ENCODE data around the gene RPL18. TPM values are rescaled to one million over a fixed set of nuclear protein-coding genes. Genes with fewer than 3 reads are reported as not detected.
A peak's percentile ranks its signal among the peaks of the same experiment; 100 is the strongest.

Gene RPL18
- total RNA-seq, 2 experiments from 2014 or later = 1,413 to 1,465 TPM

DNA sequence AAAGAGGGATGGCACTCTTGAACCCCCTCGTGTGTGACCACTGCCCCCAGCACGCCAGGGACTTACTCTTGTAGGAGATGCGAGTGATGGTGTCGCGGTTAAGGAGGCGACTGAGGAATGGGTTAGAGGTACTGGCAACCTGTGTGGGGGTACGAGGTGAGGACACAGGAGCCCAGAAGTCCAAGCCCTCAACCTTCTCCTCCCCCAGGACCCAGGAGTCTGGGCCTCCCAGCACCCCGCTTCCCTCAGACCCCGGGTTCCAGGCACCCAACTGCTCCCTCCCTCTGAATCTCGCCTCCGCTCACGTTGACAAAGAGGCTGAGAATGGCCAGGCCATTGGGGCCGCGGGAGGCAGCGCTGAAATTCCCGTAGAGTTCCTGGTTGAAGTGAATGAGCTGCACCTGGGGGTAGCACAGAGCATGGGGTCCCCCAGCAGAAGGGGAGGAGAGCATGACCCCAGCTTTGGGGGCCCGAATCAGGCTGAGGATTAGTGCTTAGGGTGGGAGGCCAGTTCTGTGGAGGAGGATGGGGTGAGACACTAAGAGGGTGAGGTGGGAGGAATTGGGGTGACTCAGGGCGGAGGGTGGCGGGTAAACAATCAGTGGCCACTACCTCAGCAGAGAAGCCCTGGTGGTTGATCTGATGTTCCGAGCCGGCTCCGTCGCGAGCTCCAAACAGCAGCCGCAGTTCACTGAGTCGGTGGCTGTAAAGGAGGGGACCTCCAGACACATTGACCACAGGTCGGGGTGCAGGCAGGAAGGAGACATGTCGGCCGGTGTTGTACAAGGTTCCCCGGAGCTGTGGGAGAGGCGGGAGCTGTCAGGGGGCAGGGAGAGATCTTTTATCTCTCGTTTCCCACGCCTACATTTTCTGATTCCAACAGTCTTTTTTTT is 20.8 kb upstream of the RPL18 start:
- Mint-ChIP-seq H3K9me3 (ENCODE audit: low read depth) (no peaks in the 10 kb centered on the region), H3K36me3 (peaks cover 3% of the 10 kb centered on the region), H3K27ac (peak overlapping the region; percentile 98), H3K27me3 (peaks cover 5% of the 10 kb centered on the region), H3K4me1 (peaks cover 37% of the 10 kb centered on the region), H3K4me3 (peak overlapping the region; percentile 63)
- no peak for ATAC-seq
- CTCF ChIA-PET = interaction anchor here (0.7 kb wide), 1 partner anchor 133 kb away, joined by 3 read pairs; no protein-coding TSS in a partner anchor
- DNase-seq = no peak

DNA sequence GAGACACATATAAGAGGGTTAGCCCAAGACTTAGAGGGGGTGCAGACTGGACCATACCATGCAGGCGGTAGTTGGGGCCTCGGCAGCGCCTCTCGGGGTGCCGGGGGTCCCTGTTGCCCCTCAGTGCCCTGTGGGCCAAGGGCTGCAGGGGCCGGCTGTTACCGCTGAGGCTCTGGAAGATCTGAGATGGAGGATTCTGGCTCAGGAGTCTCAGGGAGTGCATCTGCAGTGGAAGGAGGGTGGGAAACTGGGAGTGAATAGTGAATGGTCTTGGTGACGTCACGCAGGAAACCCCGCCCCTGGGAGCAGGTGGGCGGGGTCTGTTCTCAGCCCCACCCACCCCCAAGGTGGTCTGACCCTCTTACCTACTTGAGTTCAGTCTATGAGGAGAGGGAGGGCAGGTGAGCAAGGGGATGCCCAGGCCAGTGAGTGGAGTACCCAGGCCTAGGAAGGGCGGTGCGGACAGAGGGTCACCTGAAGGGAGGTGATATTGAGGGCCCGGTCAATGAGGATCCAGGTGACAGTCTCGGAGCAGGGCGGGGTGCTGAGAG is 19.9 kb upstream of the RPL18 start:
- Mint-ChIP-seq H3K4me1 (peaks cover 45% of the 10 kb centered on the region), H3K9me3 (ENCODE audit: low read depth) (no peaks in the 10 kb centered on the region), H3K27ac (peak overlapping the region; percentile 98), H3K36me3 (peaks cover 3% of the 10 kb centered on the region), H3K27me3 (peaks cover 5% of the 10 kb centered on the region), H3K4me3 (peak overlapping the region; percentile 98)
- CTCF ChIA-PET = no interaction called here
- ATAC-seq = no peak
- no peak for DNase-seq

DNA sequence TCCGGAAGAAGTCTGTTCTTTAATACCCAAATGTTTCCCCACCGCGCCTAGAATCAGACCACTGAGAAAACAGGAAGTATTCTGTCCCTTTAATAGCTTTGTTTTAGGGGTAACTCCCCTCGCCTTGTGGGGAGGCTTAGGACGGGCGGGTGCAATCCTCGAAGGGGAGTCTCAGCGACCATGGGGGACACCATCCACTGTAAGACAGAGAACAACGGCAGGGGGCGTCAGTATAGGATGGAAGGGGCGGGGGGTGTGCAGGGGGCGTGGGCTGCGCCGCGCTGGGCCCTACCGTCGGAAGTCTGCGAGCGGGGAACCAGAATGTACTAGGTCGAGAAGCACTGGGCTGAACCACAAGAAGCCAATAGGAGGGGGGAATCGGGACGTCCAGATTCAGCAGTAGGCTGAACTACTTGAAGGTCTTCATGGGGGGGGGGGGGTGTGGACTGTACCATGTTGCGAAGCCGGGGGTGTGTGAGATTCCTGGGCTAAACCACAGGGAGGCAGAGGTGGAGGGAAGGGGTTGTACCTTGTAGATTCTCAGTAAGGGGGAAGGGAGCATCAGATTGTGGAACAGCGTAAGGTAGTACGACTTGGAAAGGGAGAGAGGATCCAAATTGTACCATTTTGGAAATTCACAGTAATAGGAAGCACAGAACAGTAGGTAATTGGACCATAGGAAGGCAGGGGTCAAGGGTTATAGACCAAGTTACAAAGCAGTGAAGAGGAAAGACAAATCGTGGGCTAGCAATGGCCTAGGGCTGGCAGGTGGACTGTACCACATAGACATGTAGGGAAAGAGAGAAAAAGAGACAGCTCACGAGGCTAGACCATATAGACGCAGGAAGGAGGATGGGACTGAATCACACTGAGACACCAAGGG is 19.2 kb upstream of the RPL18 start:
- CTCF ChIA-PET = no interaction called here
- peak overlapping the region; percentile 98 for H3K4me3 Mint-ChIP-seq
- H3K4me1 Mint-ChIP-seq = peaks cover 49% of the 10 kb centered on the region
- H3K27me3 Mint-ChIP-seq = peaks cover 5% of the 10 kb centered on the region
- ATAC-seq (peak; percentile 31), DNase-seq (peak; percentile 92)
- peak overlapping the region; percentile 98 for H3K27ac Mint-ChIP-seq
- no peaks in the 10 kb centered on the region for H3K9me3 Mint-ChIP-seq (ENCODE audit: low read depth)
- H3K36me3 Mint-ChIP-seq = peaks cover 3% of the 10 kb centered on the region

DNA sequence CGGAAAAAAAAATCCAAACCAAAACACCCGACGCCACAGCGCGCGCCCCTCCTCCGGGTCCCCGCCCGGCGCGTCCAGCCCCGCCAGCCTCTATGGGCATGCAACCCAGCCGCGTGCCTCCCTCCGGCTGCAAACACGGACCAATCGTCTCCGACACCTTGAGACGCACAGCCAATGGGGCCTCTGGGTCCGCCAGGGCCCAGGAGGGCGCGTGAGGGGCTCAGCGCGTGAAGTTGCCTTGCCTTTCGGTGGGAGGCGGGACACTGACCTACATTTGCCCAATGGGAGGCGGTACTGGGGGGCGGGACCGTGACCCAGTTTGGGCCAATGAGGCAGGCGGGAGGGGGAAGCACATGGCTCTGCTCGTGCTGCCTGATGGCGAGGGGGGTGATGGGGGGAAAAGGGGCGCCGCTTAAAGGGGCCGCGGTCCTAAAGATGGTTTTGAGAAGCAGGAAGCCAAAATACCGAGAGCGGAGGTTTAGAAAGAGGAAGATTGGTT is 18.5 kb upstream of the RPL18 start:
- ATAC-seq (peak; percentile 84), DNase-seq (peak; percentile 100)
- Mint-ChIP-seq H3K36me3 (peaks cover 3% of the 10 kb centered on the region), H3K27ac (peak overlapping the region; percentile 98), H3K9me3 (ENCODE audit: low read depth) (no peaks in the 10 kb centered on the region), H3K27me3 (peaks cover 5% of the 10 kb centered on the region), H3K4me1 (peaks cover 49% of the 10 kb centered on the region), H3K4me3 (peak overlapping the region; percentile 98)
- CTCF ChIA-PET = interaction anchor here (1.5 kb wide), 1 partner anchor 9 kb away, joined by 5 read pairs; the partner anchor contains the start of gene CA11

DNA sequence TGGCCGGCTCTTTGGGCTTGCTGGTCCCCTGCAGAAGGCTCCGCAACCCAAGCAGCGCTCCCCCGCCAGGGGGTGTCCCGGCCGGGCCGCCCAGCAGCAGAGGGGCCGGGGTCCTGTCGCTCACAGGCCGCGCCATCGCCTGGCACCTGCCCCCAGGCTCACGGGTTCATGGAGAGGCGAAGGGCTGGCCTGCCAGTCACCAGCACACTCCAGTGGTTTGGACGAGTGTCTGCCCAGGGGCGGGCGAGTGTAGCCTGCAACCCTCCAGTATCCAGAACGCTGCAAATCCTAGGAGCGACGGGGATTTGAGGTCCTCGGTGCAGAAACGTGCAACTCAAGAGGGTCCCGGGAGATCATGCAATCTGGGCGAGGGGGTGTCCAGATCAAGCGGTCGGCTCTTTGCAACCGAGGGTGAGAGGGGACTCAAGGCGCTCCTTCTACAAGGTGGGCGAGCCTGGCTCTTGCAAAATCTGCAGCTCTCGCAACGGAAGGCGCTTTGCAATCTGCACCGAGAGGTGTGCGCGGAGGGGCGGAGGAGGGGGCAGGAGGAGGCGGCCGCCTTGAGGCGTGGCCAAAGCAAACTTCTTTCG is 18.0 kb upstream of the RPL18 start, which contains the start of gene DBP:
Gene DBP, minus strand, starts transcription at position 521 of the 590 bp plus-strand sequence. Its CDS starts 385 bp downstream, at position 136.
- peaks cover 49% of the 10 kb centered on the region for H3K4me1 Mint-ChIP-seq
- no peak for ATAC-seq
- H3K27me3 Mint-ChIP-seq = peaks cover 5% of the 10 kb centered on the region
- H3K36me3 Mint-ChIP-seq = peaks cover 3% of the 10 kb centered on the region
- peak within 1 kb of the TSS; percentile 98 for H3K27ac Mint-ChIP-seq
- CTCF ChIA-PET = interaction anchor here (1.1 to 1.5 kb wide), 2 partner anchors 8 to 9 kb away, joined by 3 to 5 read pairs; partner anchors contain the start of gene CA11
- DNase-seq = no peak
- no peaks in the 10 kb centered on the region for H3K9me3 Mint-ChIP-seq (ENCODE audit: low read depth)
- peak within 1 kb of the TSS; percentile 98 for H3K4me3 Mint-ChIP-seq

DNA sequence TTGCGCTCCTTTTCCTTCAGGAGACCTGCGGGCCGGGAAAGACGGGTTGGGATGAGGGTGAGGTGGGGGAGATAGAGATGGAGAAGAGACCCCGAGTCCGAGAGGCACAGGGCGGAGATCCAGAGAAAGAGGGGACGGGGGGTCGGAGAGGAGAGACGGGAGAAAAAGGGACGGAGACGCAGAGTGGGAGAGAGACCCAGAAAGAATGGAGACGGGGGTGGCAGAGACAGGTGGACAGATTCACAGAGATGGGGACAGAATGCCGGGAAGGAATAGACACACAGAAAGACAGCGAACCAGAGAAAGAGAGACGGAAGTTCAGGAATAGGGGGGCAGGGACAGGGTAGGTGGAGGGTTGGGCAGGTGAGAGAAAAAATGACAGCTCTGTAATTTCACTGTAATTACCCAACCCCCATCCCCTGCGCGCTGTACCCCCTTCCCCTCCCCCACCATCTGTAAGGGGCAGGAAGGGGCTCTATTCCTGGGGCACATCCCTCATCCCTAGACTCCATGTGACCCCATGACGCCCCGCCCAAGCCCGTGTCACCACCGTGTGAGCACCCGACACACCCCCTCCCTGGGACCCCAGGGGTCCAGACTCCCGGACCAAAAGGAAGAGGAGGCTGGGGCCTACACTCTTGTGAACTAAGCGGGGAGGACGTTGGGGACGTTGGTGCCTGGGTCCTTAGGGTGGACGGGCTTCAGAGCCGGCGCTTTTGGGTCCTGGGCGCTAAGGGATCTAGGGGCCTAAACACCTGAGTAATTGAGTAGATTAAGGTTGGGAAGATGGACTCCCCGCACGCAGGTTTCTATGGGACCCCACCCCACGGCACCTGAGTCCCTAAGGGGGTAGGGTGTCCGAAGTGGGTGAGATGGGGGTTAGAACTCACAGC is 17.2 kb upstream of the RPL18 start:
- CTCF ChIA-PET = interaction anchor here (1.1 to 1.5 kb wide), 2 partner anchors 9 to 10 kb away, joined by 3 to 5 read pairs; partner anchors contain the start of gene CA11
- peaks cover 48% of the 10 kb centered on the region for H3K4me1 Mint-ChIP-seq

DNA sequence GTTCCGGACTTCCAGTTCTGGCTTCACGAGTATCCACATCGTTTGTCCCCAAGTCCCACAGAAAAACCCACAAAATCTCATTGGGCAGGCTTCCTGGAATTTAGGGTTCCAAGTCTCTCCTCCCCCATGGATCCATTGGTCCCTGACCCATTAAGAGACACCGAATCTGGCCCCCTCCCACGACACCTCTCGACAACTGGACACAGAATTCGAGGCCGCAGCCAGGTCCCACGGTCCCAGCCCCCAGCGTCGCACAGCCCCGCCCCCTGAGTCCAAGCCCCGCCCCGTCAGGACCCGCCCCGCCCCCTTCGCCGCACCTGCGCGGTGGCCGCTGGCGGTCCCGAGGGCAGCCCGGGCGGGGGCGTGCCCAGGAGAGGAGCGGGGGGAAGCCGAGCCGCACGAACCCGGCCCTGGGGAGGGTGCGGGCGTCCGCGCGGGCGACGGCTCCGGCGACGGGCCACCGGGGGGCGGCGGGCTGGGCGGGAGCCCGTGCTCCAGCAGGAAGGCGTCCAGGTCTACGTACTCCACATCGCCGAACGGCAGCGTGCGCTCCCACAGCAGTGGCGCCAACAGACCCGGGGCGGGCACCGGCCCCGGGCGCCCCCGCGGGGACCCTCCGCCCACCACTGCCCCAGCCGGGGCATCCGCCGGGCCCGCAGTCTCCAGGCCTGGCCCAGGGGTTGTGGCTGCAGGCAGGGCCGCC is 16.4 kb upstream of the RPL18 start:
- DNase-seq (peak; percentile 80), ATAC-seq (peak; percentile 10)
- H3K9me3 Mint-ChIP-seq (ENCODE audit: low read depth) = no peaks in the 10 kb centered on the region
- peaks cover 48% of the 10 kb centered on the region for H3K4me1 Mint-ChIP-seq
- peaks cover 2% of the 10 kb centered on the region for H3K27me3 Mint-ChIP-seq
- peak overlapping the region; percentile 98 for H3K4me3 Mint-ChIP-seq
- H3K36me3 Mint-ChIP-seq = peaks cover 3% of the 10 kb centered on the region
- CTCF ChIA-PET = no interaction called here
- H3K27ac Mint-ChIP-seq = peak overlapping the region; percentile 95

More for the DNA sequence above, 17.2 kb upstream of the RPL18 start:
- peak overlapping the region; percentile 98 for H3K4me3 Mint-ChIP-seq
- DNase-seq (peak; percentile 71), ATAC-seq (no peak)
- no peaks in the 10 kb centered on the region for H3K9me3 Mint-ChIP-seq (ENCODE audit: low read depth)
- peak overlapping the region; percentile 95 for H3K27ac Mint-ChIP-seq
- H3K27me3 Mint-ChIP-seq = peaks cover 3% of the 10 kb centered on the region
- peaks cover 3% of the 10 kb centered on the region for H3K36me3 Mint-ChIP-seq

DNA sequence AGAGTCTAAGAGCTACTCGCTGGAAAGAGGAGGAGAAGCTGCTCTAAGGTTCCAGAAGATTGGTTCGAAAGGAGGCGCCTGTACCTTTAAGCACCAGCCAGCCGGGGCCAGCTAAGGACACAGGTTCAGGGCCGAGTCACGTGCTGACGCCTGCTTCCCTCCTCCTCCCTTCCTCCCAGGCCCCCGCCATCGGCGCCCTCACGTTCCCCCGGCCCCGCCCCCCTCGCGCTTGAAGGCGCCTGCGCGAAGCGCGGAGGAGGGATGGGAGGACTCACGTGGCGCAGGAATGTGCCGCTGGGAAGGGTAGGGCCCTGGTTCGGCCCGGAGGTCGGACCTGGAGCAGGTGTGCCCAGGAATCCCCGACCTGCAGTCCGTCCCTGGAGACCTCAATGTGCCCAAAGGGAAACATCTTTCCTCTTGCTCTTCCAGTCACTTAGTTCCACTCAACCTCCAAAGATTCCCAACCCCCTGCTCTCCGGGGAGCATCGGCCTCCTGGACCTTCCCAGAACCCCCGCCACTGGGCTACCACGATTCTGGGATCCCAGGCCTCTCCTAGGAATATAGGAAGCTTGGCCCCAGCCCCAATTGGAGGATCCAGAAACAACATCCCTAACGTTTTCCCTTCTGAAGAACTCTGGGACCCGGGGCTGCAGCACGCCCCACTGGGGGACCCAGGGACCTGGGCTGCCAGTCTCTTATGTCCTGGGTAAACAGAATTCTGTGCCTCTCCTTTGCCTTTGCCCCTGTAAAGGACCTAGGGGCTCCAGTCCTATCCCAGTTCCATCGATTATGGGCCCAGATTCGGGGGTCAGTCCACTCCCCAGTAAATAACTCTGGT is 15.7 kb upstream of the RPL18 start:
- H3K9me3 Mint-ChIP-seq (ENCODE audit: low read depth) = no peaks in the 10 kb centered on the region
- ATAC-seq (peak; percentile 28), DNase-seq (peak; percentile 96)
- CTCF ChIA-PET = interaction anchor here (0.8 to 1.8 kb wide), 3 partner anchors 11 to 50 kb away, joined by 4 to 6 read pairs (median 5); partner anchors contain the start of genes CA11, RPL18 and SPHK2
- H3K4me3 Mint-ChIP-seq = peak overlapping the region; percentile 68
- H3K27me3 Mint-ChIP-seq = no peaks in the 10 kb centered on the region
- peaks cover 44% of the 10 kb centered on the region for H3K4me1 Mint-ChIP-seq
- peak overlapping the region; percentile 84 for H3K27ac Mint-ChIP-seq
- peaks cover 6% of the 10 kb centered on the region for H3K36me3 Mint-ChIP-seq

DNA sequence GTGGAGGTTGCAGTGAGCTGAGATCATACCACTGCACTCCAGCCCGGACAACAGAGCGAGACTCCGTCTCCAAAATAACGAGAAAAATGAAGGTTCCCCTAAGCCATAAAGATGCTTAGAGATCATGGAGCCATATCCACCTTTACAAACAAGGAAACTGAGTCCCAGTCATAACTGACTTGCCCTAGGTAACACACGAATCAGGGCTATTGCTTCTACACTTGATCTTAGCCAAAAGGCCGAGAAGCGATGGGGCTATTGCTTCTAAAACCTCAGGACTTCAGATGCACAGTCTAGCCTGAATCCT is 15.0 kb upstream of the RPL18 start:
- Mint-ChIP-seq H3K9me3 (ENCODE audit: low read depth) (no peaks in the 10 kb centered on the region), H3K36me3 (peaks cover 6% of the 10 kb centered on the region), H3K27ac (peak overlapping the region; percentile 84), H3K4me3 (peak overlapping the region; percentile 68), H3K27me3 (no peaks in the 10 kb centered on the region), H3K4me1 (peaks cover 40% of the 10 kb centered on the region)
- DNase-seq (no peak), ATAC-seq (no peak)
- CTCF ChIA-PET = interaction anchor here (0.8 to 1.8 kb wide), 3 partner anchors 11 to 50 kb away, joined by 4 to 6 read pairs (median 5); partner anchors contain the start of genes CA11, RPL18 and SPHK2

DNA sequence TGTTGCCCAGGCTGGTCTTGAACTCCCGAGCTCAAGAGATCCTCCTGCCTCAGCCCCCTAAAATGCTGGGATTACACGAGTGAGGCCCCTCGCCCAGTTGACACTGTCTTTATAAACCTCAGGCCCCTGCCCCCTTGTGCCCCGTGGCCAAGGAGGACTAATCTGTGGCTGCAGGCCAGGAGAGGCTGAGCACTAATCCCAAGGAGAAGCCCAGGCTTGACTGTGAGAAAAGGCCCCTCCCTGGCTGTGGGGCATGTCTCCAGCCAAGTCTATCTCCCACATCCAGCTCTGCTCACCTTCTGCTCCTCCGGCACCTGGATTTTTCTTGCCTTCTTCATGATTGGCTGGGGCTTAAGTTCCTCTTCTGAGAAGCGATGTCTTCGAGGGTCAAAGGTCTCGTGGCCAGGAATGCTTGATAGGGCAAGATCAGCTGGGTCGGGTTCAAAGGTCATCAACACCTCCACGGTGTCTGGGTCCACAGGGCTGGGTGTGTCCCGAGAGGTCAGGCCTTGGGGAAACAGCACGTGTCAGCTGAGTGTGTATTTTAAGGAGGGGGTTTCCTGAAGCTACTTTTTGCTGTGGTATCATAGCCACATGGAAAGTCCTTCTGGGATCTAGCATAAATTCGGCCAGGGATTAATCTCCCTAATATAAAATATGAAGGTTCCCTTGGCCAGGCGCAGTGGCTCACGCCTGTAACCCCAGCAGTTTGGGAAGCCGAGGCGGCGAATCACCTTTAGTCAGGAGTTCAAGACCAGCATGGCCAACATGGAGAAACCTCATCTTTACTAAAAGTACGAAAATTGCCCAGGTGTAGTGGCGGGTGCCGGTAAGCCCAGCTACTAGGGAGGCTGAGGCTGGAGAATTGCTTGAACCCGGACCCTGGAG is 14.4 kb upstream of the RPL18 start:
- ATAC-seq (no peak), DNase-seq (no peak)
- no peaks in the 10 kb centered on the region for H3K27me3 Mint-ChIP-seq
- H3K4me1 Mint-ChIP-seq = peaks cover 38% of the 10 kb centered on the region
- CTCF ChIA-PET = interaction anchor here (0.8 to 1.8 kb wide), 4 partner anchors 9 to 49 kb away, joined by 4 to 6 read pairs (median 5); partner anchors contain the start of genes CA11, RPL18 and SPHK2
- H3K27ac Mint-ChIP-seq = peak overlapping the region; percentile 41
- H3K4me3 Mint-ChIP-seq = peak overlapping the region; percentile 68
- H3K9me3 Mint-ChIP-seq (ENCODE audit: low read depth) = no peaks in the 10 kb centered on the region
- H3K36me3 Mint-ChIP-seq = peaks cover 4% of the 10 kb centered on the region
